ENCODE data around the gene NRAP. TPM values are rescaled to one million over a fixed set of nuclear protein-coding genes. Genes with fewer than 3 reads are reported as not detected.

Gene NRAP
- total and polyA plus RNA-seq, 2 donors (not counting 3 experiments of a cell fraction or from before 2014, with no cell fraction given) = not detected

DNA sequence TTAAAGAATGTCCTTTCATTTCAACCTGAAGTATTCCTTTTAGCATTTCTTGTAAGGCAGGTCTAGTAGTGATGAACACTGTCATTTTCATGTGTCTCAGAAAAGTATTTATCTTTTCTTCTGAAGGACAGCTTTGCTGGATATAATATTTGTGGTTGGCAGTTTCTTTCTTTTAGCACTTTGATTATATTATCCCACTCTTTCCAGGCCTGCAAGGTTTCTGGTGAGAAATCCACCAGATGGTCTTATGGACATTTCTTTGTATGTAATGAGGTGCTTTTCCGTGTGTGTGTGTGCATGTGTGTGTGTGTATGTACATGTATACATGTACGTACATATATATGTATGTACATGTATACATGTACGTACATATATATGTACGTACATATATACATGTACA lies 23.2 kb upstream of the NRAP start:
- Histone ChIP-seq H3K27me3 (ENCODE audit: control insufficient read depth in 2 of 2, insufficient read depth in 2 of 2, low read length in 2 of 2) (no peaks in the 10 kb centered on the region), H3K4me1 (ENCODE audit: control insufficient read depth, extremely low read depth, insufficient read depth, low read length) (peaks cover under 1% of the 10 kb centered on the region), H3K36me3 (ENCODE audit: control insufficient read depth in 2 of 2, extremely low read depth in 1 of 2, insufficient read depth in 2 of 2, low read length in 2 of 2) (peaks cover 0 to 3% of the 10 kb centered on the region in 2 experiments), H3K4me2 (ENCODE audit: insufficient read depth, low read length) (no peak overlapping the region), H4K20me1 (replicated peaks; ENCODE audit: control insufficient read depth, extremely low read depth, insufficient read depth, low read length) (peaks cover 4% of the 10 kb centered on the region), H3K9me1 (replicated peaks; ENCODE audit: control insufficient read depth, extremely low read depth, insufficient read depth, low read length) (no peaks in the 10 kb centered on the region), H2AFZ (ENCODE audit: low read depth, low read length) (no peak overlapping the region), H3K9me3 (replicated peaks; ENCODE audit: control insufficient read depth, insufficient read depth, low read length) (no peaks in the 10 kb centered on the region), H3K4me3 (replicated peaks in 1 of 3; ENCODE audit: insufficient read depth in 1 of 3, low read depth in 1 of 3, low read length in 3 of 3) (no peak overlapping the region), H3K79me2 (ENCODE audit: control insufficient read depth, insufficient read depth, low read length) (peaks cover 74% of the 10 kb centered on the region), H3K9ac (replicated peaks; ENCODE audit: extremely low read depth, insufficient read depth, low read length) (no peak overlapping the region), H3K27ac (ENCODE audit: insufficient read depth, low read depth, low read length) (no peak overlapping the region)
- intact Hi-C loops (cut with micrococcal nuclease) = no loop called here
- DNase-seq (ENCODE audit: low read depth, low spot score) (no peak), FAIRE-seq (no peak)
- dilution Hi-C loops (cut with MboI; ENCODE audit: extremely low pct_ligation_motif_present, low sequenced_read_pairs) = no loop called here
- ChIA-PET POLR2A (no interaction called here), CTCF (interaction anchor here (0.7 kb wide), 1 partner anchor 242 kb away, joined by 3 read pairs; no protein-coding TSS in a partner anchor)
- no peak for TF ChIP-seq POLR2AphosphoS5 (IDR thresholded peaks at IDR 0.05; ENCODE audit: insufficient read depth, low read depth, low read length)
- TF ChIP-seq MYC (IDR thresholded peaks at IDR 0.05; ENCODE audit: low read depth, low read length) = no peak
- no peak for TF ChIP-seq JUN (IDR thresholded peaks at IDR 0.05; ENCODE audit: borderline replicate concordance, insufficient read depth, insufficient read length, low read depth)
- no peak for TF ChIP-seq CTCF (IDR thresholded peaks at IDR 0.05; ENCODE audit: extremely low read depth in 1 of 2, insufficient read depth in 1 of 2, low read depth in 1 of 2, low read length in 2 of 2)
- TF ChIP-seq MAX (IDR thresholded peaks at IDR 0.05; ENCODE audit: insufficient read depth, insufficient read length) = no peak
- no peak for TF ChIP-seq GATA2 (IDR thresholded peaks at IDR 0.05; ENCODE audit: insufficient read depth, insufficient read length, low read depth, low read length)
- TF ChIP-seq POLR2A (IDR thresholded peaks at IDR 0.05; ENCODE audit: low read depth, low read length) = no peak
- TF ChIP-seq FOS (IDR thresholded peaks at IDR 0.05; ENCODE audit: borderline replicate concordance, insufficient read depth, low read length) = no peak
- TF ChIP-seq EZH2 (IDR thresholded peaks at IDR 0.05; ENCODE audit: borderline replicate concordance, low read depth, low read length, severe bottlenecking) = no peak
- no TSS peak for BruUV-seq (replicated peaks)

Measured in endothelial cell of umbilical vein (primary cell).